Smooth muscle cell (in vitro differentiated cells): ENCODE results near the gene PPP1CA. TPM values are rescaled to one million over a fixed set of nuclear protein-coding genes. Genes with fewer than 3 reads are reported as not detected.

Experiments used
- DNase-seq: peaks from one replicate; lab custom pipeline; 2025; ENCODE audit not compliant: unreplicated experiment; lab: John Stamatoyannopoulos, UW
- H2AFZ ChIP-seq: fragments of 200-600 bp; sonication (generic); 2 replicates; pipeline ENCODE4 v1.6.0; 2016; ENCODE audit warnings: antibody characterized with exemption, low read depth, mild to moderate bottlenecking
- H3F3A ChIP-seq: fragments of 200-600 bp; sonication (generic); 2 replicates; pipeline ENCODE4 v1.6.0; 2017; ENCODE audit warnings: antibody characterized with exemption, low read depth
- H3K27ac ChIP-seq: fragments of 200-600 bp; sonication (generic); 2 replicates; pipeline ENCODE4 v1.5.1; 2016; ENCODE audit warnings: low read depth, mild to moderate bottlenecking
- H3K27me3 ChIP-seq: fragments of 200-600 bp; sonication (generic); 2 replicates; pipeline ENCODE4 v1.6.1; 2016; ENCODE audit warnings: low read depth, mild to moderate bottlenecking
- H3K36me3 ChIP-seq: fragments of 200-600 bp; sonication (generic); 2 replicates; pipeline ENCODE4 v1.5.1; 2016; ENCODE audit warnings: low read depth
- H3K4me1 ChIP-seq: fragments of 200-600 bp; sonication (generic); 2 replicates; pipeline ENCODE4 v1.5.1; 2016; ENCODE audit warnings: low read depth
- H3K4me2 ChIP-seq: fragments of 200-600 bp; sonication (generic); 2 replicates; pipeline ENCODE4 v1.6.0; 2016; ENCODE audit warnings: mild to moderate bottlenecking
- H3K4me3 ChIP-seq: fragments of 200-600 bp; sonication (generic); 2 replicates; pipeline ENCODE4 v1.5.1; 2016; ENCODE audit warnings: mild to moderate bottlenecking
- H3K79me2 ChIP-seq: fragments of 200-600 bp; sonication (generic); 2 replicates; pipeline ENCODE4 v1.6.0; 2016; ENCODE audit warnings: low read depth, mild to moderate bottlenecking
- H3K9ac ChIP-seq: fragments of 200-600 bp; sonication (generic); 2 replicates; pipeline ENCODE4 v1.6.0; 2016; ENCODE audit warnings: low read depth
- H3K9me3 ChIP-seq: fragments of 200-600 bp; sonication (generic); replicated peaks from 2 replicates; pipeline ENCODE4 v1.5.1; 2016; ENCODE audit warnings: low read depth
- H4K20me1 ChIP-seq: fragments of 200-600 bp; sonication (generic); 2 replicates; pipeline ENCODE4 v1.6.0; 2016; ENCODE audit warnings: low read depth
- WGBS: methylation state at CpG from one replicate; pipeline ENCODE4 v1.1.7; 2016; ENCODE audit warnings: low lambda C conversion rate; 5-methylcytosine and 5-hydroxymethylcytosine counted together
- polyA plus RNA-seq: library from polyadenylated mRNA; unstranded; fragments of >200 nt; fragmentation: Nextera tagmentation; extraction: Ambion mirVana; gene quantifications from 2 replicates; pipeline ENCODE4 v1.2.1, GENCODE V29; 2016
- total RNA-seq: library from RNA; depleted of rRNA; stranded (reverse); fragments of >200 nt; gene quantifications from 2 replicates; pipeline ENCODE4 v1.2.3, GENCODE V29; 2014
- TF ChIP-seq, protein P1 (sequence below): fragments of 200-600 bp; sonication (generic); IDR thresholded peaks from 2 replicates; pipeline ENCODE4 v1.5.1; 2017; ENCODE audit warnings: borderline replicate concordance, mild to moderate bottlenecking, antibody characterized with exemption; ENCODE audit not compliant: insufficient read depth, poor library complexity, severe bottlenecking

Gene PPP1CA
- total and polyA plus RNA-seq, 2 experiments from 2014 or later = 123 to 210 TPM

DNA sequence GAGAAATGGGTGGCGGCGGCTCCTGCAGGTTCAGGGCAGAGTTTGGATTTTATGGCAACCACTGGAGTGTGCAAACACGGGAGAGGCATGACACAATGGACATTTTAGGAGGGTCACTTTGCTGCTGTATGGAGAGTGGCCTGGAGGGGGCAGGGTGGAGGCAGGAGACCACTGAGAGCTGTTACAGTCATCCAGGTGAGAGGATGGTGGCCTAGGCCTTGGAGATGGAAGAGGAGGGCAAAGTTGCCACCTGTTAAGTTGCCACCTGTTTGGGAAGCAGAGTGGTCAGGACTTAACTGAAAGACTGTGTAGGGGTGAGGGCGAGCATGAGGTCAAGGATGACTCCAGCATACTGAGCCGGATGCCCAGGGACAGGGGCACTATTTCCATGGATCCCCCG lies 12.2 kb downstream of the PPP1CA start:
- Histone ChIP-seq H3K27ac (no peak overlapping the region), H3K4me1 (peaks cover 3% of the 10 kb centered on the region), H3K4me2 (no peak overlapping the region), H3K9me3 (no peaks in the 10 kb centered on the region), H3K79me2 (no peaks in the 10 kb centered on the region), H3K36me3 (no peaks in the 10 kb centered on the region), H2AFZ (no peak overlapping the region), H4K20me1 (no peaks in the 10 kb centered on the region), H3K9ac (no peak overlapping the region), H3K4me3 (no peak overlapping the region), H3F3A (no peaks in the 10 kb centered on the region), H3K27me3 (no peaks in the 10 kb centered on the region)
- TF ChIP-seq, protein P1, sequence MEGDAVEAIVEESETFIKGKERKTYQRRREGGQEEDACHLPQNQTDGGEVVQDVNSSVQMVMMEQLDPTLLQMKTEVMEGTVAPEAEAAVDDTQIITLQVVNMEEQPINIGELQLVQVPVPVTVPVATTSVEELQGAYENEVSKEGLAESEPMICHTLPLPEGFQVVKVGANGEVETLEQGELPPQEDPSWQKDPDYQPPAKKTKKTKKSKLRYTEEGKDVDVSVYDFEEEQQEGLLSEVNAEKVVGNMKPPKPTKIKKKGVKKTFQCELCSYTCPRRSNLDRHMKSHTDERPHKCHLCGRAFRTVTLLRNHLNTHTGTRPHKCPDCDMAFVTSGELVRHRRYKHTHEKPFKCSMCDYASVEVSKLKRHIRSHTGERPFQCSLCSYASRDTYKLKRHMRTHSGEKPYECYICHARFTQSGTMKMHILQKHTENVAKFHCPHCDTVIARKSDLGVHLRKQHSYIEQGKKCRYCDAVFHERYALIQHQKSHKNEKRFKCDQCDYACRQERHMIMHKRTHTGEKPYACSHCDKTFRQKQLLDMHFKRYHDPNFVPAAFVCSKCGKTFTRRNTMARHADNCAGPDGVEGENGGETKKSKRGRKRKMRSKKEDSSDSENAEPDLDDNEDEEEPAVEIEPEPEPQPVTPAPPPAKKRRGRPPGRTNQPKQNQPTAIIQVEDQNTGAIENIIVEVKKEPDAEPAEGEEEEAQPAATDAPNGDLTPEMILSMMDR = peak; percentile 47
- no peak for DNase-seq
- WGBS = 76% methylated on average over 6 of the region's 6 CpGs

DNA sequence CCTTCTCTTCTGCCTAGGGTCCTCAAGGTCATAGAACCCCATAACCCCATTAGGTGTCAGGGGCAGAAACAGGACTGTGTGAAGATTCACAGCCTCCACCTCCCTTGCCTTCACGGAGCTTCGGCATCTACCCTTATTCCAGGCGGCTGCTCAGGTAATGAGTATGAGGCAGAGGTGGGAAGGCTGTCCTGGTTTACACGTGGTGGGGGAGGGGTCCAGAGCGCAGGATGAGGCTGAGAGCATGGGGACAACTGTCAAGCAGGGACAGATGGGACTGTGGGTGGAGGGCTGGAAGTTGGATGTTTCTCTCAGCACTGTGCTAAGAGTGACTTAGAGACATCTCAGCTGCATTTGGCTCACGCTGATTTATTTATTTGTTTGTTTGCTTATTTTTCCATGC lies 14.1 kb downstream of the PPP1CA start:
- WGBS = 61% methylated on average over 6 of the region's 6 CpGs
- H3K27ac ChIP-seq = peak overlapping the region; percentile 10
- H3K9ac ChIP-seq = no peak overlapping the region
- no peak overlapping the region for H2AFZ ChIP-seq
- no peak overlapping the region for H3K4me2 ChIP-seq
- H4K20me1 ChIP-seq = no peaks in the 10 kb centered on the region
- H3K36me3 ChIP-seq = no peaks in the 10 kb centered on the region
- no peaks in the 10 kb centered on the region for H3K79me2 ChIP-seq
- H3K27me3 ChIP-seq = no peaks in the 10 kb centered on the region
- H3F3A ChIP-seq = no peaks in the 10 kb centered on the region
- TF ChIP-seq, protein P1 = no peak
- no peak for DNase-seq
- no peak overlapping the region for H3K4me3 ChIP-seq
- no peaks in the 10 kb centered on the region for H3K9me3 ChIP-seq
- H3K4me1 ChIP-seq = peaks cover under 1% of the 10 kb centered on the region

DNA sequence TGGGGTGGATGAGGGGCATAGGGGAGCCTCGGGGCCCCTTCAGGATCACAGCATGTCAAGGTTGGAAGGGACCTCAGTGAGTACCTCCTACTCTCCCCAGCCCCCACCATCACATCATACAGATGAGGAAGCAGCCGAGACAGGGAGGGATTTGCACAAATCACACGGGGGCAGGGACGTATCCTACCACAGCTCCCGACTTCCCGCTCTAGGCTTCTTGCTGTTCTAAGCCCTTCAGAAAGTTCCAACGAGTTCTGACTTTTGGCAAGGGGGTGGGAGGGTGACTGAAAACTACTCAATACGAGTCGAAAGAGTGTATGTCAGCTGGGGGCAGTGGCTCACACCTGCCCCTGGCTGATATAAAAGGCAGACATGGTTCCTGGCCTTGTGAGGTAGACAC lies 14.6 kb downstream of the PPP1CA start:
- Histone ChIP-seq H3K4me2 (peak overlapping the region; percentile 9), H3F3A (no peaks in the 10 kb centered on the region), H3K27ac (peak overlapping the region; percentile 10), H3K36me3 (no peaks in the 10 kb centered on the region), H3K79me2 (no peaks in the 10 kb centered on the region), H3K4me1 (no peaks in the 10 kb centered on the region), H3K9me3 (no peaks in the 10 kb centered on the region), H3K4me3 (no peak overlapping the region), H3K9ac (no peak overlapping the region), H2AFZ (no peak overlapping the region), H3K27me3 (no peaks in the 10 kb centered on the region), H4K20me1 (no peaks in the 10 kb centered on the region)
- WGBS = 21% methylated on average over 9 of the region's 9 CpGs
- TF ChIP-seq, protein P1 = no peak
- no peak for DNase-seq

DNA sequence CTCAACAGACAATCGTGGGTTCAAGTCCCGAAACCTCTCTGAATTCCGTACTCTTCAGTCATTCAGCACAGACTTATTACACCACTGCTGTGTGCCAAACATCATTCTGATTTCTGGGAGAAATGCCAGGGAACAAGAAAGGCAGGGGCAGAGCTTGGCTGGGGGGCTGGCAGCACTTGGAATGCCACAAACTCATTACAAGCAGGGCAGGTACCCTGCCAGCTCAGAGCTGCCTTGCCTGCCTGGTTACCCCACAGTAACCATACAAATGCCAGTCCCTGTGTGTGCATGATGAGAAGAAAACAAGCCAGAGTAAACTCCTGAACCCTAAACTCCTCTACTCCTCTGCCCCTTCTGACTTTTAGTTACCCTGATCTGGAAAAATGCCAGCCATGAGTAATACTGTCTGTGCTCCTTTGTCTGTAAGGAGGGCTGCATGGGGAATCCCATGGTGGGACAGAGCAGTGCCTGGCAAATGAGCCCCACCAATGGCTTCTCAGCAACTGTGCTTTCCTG lies 16.7 kb downstream of the PPP1CA start:
- no peak for DNase-seq

More for the DNA sequence above, 16.7 kb downstream of the PPP1CA start:
- Histone ChIP-seq H3K9me3 (no peaks in the 10 kb centered on the region), H3K79me2 (no peaks in the 10 kb centered on the region), H3K4me2 (no peak overlapping the region), H3K27ac (peak overlapping the region; percentile 21), H3K36me3 (no peaks in the 10 kb centered on the region), H3K4me1 (no peaks in the 10 kb centered on the region), H2AFZ (no peak overlapping the region), H3K9ac (no peak overlapping the region), H3K27me3 (no peaks in the 10 kb centered on the region), H3K4me3 (no peak overlapping the region), H3F3A (no peaks in the 10 kb centered on the region), H4K20me1 (no peaks in the 10 kb centered on the region)
- 85% methylated on average over 3 of the region's 3 CpGs for WGBS
- TF ChIP-seq, protein P1 = no peak
